ENCODE results near the gene CIRBP. TPM values are rescaled to one million over a fixed set of nuclear protein-coding genes. Genes with fewer than 3 reads are reported as not detected.

CIRBP gene
- total and polyA plus RNA-seq, 2 of the 13 experiments (the other 11 are each of a cell fraction or from before 2014, with no cell fraction given), result 133 to 140 TPM

- TF ChIP-seq SAP130 (CRISPR knock-in tag; IDR thresholded peaks at IDR 0.05; ENCODE audit: low read depth), result peak; percentile 28; the same call in 1 of the 2 replicates
- no peak for TF ChIP-seq ADNP (CRISPR knock-in tag; IDR thresholded peaks at IDR 0.05)
- TF ChIP-seq SATB2 (CRISPR knock-in tag; IDR thresholded peaks at IDR 0.05), result no peak
- TF ChIP-seq ZFX (CRISPR knock-in tag; IDR thresholded peaks at IDR 0.05; ENCODE audit: low read depth), result peak; percentile 67; the same call in 1 of the 2 replicates
- no peak for TF ChIP-seq PLRG1 (conservative IDR thresholded peaks at IDR 0.05)
- TF ChIP-seq U2AF2 (IDR thresholded peaks at IDR 0.05; ENCODE audit: low read depth, low read length), result no peak
- 0 out of 2 replicates have a peak, but pooled peaks have one; percentile 13 for TF ChIP-seq PHF21A (CRISPR knock-in tag; IDR thresholded peaks at IDR 0.05)
- peak; percentile 59; the same call in 1 of the 2 replicates for TF ChIP-seq ZFP91 (CRISPR knock-in tag; IDR thresholded peaks at IDR 0.05; ENCODE audit: borderline replicate concordance)
- peak; percentile 80; the same call in 1 of the 2 replicates for TF ChIP-seq DZIP1 (CRISPR knock-in tag; IDR thresholded peaks at IDR 0.05)
- peak; percentile 76; the same call in 1 of the 2 replicates for TF ChIP-seq ZNF572 (CRISPR knock-in tag; IDR thresholded peaks at IDR 0.05)
- TF ChIP-seq ZBTB21 (CRISPR knock-in tag; IDR thresholded peaks at IDR 0.05), result no peak
- TF ChIP-seq MAZ (IDR thresholded peaks at IDR 0.05; ENCODE audit: borderline replicate concordance, low read depth, low read length), result no peak
- TF ChIP-seq MAZ (CRISPR knock-in tag; IDR thresholded peaks at IDR 0.05; ENCODE audit: low read depth), result no peak; the same call in 1 of the 2 replicates
- TF ChIP-seq ZNF446 (CRISPR knock-in tag; IDR thresholded peaks at IDR 0.05), result 0 out of 2 replicates have a peak, but pooled peaks have one; percentile 45
- 0 out of 2 replicates have a peak, but pooled peaks have one; percentile 32 for TF ChIP-seq ZNF101 (CRISPR knock-in tag; IDR thresholded peaks at IDR 0.05; ENCODE audit: borderline replicate concordance, low read depth)
- TF ChIP-seq ZNF567 (CRISPR knock-in tag; IDR thresholded peaks at IDR 0.05; ENCODE audit: borderline replicate concordance), result 0 out of 2 replicates have a peak, but pooled peaks have one; percentile 60
- TF ChIP-seq TOPORS (CRISPR knock-in tag; IDR thresholded peaks at IDR 0.05), result no peak
- TF ChIP-seq THAP7 (CRISPR knock-in tag; IDR thresholded peaks at IDR 0.05), result no peak
- peak; percentile 49; the same call in 1 of the 2 replicates for TF ChIP-seq ZNF430 (CRISPR knock-in tag; IDR thresholded peaks at IDR 0.05)
- peak; percentile 49; the same call in 1 of the 2 replicates for TF ChIP-seq ZNF501 (CRISPR knock-in tag; IDR thresholded peaks at IDR 0.05)
- peak; percentile 47; the same call in 1 of the 2 replicates for TF ChIP-seq ZNF607 (CRISPR knock-in tag; IDR thresholded peaks at IDR 0.05; ENCODE audit: borderline replicate concordance)
Observed at GRCh38 chr19:1238369-1239303, 30.5 kb upstream of the CIRBP start (continued).

Data from HepG2 (cell line).